SKM-1 treated with dmso at 0.1 percent for 144 hours (cell line): ENCODE data around the gene P2RY8.

ENCODE experiments used
- DNase-seq: peaks from one replicate; lab custom pipeline; 2025; ENCODE audit not compliant: unreplicated experiment; lab: John Stamatoyannopoulos, UW

P2RY8 gene

DNA sequence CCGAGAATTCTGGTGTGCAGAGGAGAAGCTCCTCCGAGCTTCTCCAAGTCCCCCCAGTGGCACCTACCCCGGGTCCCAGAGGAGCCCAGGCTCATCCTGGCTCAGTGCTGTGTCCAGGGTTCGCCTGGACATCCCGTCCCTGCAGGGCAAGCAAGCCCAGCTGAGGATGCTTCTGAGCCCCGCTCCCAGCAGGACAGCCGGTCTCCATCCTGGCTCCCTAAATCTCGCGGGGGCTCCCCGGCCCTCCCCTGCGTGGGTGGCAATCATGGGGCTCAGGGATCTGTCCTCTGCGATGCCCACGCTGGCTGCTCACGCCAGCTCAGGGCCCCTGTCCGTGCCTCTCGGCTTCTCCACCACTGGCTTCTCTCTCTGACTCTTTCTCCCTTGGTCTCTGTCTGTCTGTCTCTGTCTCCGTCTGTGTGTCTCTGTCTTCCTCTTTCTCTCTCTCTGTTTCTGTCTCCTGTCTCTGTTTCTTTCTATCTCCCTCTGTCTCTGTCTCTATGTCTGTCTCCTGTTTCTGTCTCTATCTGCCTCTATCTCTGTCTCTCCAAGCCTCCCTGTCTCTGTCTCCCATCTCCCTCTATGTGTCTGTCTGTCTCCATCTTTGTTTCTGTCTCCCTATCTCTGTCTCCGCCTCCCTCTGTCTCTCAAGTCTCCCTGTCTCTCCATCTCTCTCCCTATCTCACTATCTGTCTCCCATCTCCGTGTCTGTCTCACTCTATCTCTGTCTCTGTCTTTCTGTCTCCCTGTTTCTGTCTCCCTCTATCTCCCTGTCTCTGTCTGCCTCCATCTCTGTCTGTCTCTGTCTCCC, 117.2 kb downstream of the P2RY8 start:
- DNase-seq: no peak

GRCh38 chrX:1418901-1419544, 118.0 kb downstream of the P2RY8 start:
- no peak for DNase-seq

GRCh38 chrX:1417921-1418771, 118.8 kb downstream of the P2RY8 start:
- DNase-seq: no peak

- no peak for DNase-seq
These were observed 119.8 kb downstream of the P2RY8 start for GRCh38 chrX:1416965-1417760.

DNA sequence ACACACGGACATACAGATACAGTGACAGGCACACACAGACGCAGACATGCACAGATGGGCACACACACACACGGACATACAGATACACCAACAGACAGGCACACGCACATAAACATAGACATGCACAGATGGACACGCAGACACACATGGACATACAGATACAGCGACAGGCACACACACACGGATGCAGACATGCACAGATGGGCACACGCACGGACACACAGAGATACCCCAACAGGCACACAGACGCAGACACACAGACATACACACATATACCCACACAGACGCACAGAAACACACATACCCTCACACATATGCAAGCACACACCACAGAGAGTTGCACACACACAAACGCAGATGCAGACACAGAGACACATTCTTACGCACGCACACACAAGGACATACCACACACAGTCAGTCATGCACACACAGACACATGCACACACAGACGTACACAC, 120.6 kb downstream of the P2RY8 start:
- no peak for DNase-seq
